Subcutaneous adipose tissue (tissue), 4 donors: ENCODE results near the gene HEG1. TPM values are rescaled to one million over a fixed set of nuclear protein-coding genes. Genes with fewer than 3 reads are reported as not detected.

Experiments
- total RNA-seq, 4 donors: library from RNA; depleted of rRNA; stranded (reverse); fragments of >200 nt; gene quantifications; one replicate each; pipeline ENCODE4 v1.1.0, GENCODE V29; 2016
- TF ChIP-seq, protein P1 (sequence below): fragments of 450-650 bp; IDR thresholded peaks from one replicate; pipeline ENCODE4 v1.5.1; 2016; ENCODE audit warnings: low read depth, mild to moderate bottlenecking, control low read depth, antibody characterized with exemption, moderate library complexity

The HEG1 gene
- total RNA-seq, 4 donors from 2014 or later = 26.7 to 72.5 (median 36.2) TPM

DNA sequence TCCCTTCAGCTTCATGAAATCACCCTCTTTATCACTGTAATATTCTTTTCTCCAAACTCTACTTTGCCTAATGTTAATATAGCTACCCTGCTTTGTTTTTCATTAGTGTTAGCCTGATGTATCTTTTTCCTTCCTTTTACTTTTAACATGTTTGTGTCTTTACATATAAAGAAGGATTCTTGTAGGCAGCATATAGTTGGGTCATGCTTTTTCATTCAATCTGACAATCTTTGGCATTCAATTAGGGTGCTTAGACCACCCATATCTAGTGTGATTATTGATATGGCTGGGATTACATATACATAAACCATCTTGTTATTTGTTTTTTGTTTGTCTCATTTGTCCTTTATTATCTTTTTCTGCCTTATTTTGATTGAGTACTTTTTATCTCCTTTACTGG is 34.9 kb upstream of the HEG1 start:
- TF ChIP-seq, protein P1, sequence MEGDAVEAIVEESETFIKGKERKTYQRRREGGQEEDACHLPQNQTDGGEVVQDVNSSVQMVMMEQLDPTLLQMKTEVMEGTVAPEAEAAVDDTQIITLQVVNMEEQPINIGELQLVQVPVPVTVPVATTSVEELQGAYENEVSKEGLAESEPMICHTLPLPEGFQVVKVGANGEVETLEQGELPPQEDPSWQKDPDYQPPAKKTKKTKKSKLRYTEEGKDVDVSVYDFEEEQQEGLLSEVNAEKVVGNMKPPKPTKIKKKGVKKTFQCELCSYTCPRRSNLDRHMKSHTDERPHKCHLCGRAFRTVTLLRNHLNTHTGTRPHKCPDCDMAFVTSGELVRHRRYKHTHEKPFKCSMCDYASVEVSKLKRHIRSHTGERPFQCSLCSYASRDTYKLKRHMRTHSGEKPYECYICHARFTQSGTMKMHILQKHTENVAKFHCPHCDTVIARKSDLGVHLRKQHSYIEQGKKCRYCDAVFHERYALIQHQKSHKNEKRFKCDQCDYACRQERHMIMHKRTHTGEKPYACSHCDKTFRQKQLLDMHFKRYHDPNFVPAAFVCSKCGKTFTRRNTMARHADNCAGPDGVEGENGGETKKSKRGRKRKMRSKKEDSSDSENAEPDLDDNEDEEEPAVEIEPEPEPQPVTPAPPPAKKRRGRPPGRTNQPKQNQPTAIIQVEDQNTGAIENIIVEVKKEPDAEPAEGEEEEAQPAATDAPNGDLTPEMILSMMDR = no peak

DNA sequence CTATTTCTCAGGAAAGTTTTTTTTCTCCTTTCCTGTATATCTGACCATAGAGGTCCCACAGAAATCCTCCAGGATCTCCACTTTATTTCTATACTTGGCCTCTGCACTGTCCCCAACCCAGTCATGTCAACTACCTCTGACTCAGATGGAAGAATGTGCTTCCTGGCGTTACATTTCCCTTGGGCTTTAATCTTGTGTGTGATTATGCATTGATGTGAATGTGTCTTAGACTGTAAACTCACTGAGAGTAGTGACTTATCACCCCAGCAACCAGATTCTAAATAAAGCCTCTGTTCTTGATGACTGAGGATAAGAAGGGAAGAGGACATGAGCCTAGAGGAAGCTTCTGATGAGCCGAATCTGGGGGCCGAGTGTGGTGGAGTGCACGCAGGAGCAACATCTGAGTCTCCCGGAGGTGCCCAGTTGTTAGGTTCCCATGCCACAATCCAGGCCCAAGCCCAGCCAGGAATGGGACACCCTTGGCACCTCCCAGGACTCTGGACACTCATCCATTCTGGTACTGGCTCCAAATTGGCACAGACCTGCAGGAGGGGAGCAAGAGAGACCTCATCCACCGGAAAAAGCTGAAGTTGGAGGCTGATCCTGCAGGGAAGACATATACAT is 32.1 kb upstream of the HEG1 start:
- TF ChIP-seq, protein P1 = no peak

GRCh38 chr3:125085166-125085565 is 29.4 kb upstream of the HEG1 start:
- TF ChIP-seq, protein P1 = no peak

DNA sequence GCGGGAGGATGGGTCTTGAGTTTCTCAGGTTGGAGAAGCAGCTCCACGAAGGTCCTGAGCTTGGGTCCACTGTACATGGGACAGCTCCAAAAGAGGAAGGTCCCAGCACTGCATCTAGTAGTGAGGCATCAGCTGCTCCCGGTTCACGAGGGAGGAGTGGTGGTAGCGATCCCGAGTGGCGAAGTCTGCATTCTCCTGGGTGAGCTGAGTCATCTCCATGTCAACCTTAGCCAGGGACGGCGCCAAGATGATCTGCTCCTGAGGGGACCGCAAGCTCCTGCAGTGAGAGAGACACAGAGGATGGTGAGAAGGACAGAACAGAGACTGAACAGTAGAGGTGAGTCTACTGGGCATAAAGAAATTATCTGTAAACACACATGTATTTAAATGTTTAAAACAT is 28.0 kb upstream of the HEG1 start:
- TF ChIP-seq, protein P1 = no peak

DNA sequence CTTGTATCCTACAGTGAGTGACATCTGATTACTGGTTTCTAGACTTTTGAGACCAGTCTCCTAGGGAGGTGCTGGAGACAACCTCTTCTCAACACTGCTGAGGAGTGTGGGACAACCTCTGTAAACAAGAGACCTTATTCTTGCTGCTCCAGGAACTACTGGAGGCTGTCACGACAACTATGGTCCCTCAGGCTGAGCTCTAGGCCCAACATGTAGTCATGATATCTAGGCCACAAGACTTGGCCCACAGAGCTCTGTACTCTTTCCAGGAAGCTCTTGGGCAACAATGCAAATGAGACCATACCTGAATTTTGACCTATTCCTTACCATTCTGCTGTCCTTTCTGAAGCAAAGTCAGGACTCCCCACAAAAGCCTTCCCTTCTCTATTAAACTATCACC is 24.3 kb upstream of the HEG1 start:
- TF ChIP-seq, protein P1 = no peak

GRCh38 chr3:125079675-125080045 is 23.9 kb upstream of the HEG1 start:
- TF ChIP-seq, protein P1 = no peak

GRCh38 chr3:125078951-125079674 is 23.3 kb upstream of the HEG1 start:
- TF ChIP-seq, protein P1 = no peak
